RPMI8226 (cell line): ENCODE results near the gene FHL2.

ENCODE experiments used
- DNase-seq: peaks from one replicate; pipeline ENCODE4 v3.0.0-alpha.2; 2015

Gene FHL2

GRCh38 chr2:105421053-105421452, 22.2 kb upstream of the FHL2 start:
- no peak for DNase-seq

- DNase-seq, result no peak
Measured at GRCh38 chr2:105418522-105418921, 19.7 kb upstream of the FHL2 start.

- DNase-seq, result no peak
Measured at GRCh38 chr2:105417857-105418436, 19.1 kb upstream of the FHL2 start.

- no peak for DNase-seq
Measured at GRCh38 chr2:105416156-105416555, 17.3 kb upstream of the FHL2 start.

DNA sequence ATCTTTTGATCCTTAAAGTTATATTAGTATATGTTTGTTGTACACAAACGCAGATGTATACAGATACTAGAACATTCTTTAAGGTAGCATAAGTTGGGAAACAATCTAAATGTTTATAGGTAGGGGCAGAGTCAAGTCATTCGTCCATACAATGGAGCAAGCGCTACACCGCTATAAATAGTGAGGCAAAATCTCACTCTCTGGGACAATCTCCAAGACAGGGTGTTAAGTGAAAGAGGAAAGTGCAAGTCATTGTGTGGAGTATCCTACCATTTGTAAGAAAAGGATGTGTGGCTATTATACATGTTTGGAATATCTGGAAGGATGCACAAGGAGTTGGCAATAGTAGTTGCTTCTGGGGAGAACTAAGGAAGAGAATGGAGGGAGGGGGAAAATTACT, 16.2 kb upstream of the FHL2 start:
- no peak for DNase-seq

DNA sequence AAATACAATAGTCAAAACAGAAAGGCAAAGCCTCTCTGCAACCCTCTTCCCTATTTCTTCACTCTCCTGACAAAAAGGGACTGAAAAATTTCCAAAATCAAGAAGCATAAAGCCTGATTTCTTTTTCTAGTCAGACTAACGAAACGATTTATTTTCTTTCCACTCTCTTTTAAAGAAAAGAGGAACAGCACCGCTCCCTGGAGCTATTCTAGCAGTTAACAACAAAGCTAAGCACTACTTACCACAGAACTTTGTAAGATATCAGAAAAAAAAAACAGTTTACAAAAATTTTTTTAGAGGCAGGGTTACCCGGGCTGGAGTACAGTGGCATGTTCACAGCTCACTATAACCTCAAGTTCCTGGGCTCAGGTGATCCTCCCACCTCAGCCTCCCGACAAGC, 14.4 kb upstream of the FHL2 start:
- DNase-seq, result no peak

DNA sequence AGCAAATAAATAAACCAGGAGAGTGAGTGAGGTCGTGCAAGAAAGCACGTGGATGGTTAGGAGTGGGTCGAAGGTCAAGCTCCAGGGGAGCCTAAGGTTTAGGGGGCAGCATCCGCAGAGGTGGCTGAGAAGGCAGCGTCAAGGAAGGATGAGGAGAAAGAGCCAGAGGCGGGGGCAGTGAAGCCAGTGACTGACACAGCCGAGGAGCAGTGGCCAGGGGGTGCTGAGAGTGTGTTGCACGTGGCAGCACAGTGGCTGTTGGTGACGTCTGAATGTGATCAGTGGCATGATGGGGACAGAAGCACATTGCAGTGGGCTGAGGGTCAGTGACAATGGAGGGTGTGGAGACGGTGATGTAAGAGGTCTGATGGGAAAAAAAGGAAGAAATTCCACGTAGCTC, 13.7 kb upstream of the FHL2 start:
- DNase-seq, result no peak

- no peak for DNase-seq
Measured at GRCh38 chr2:105411720-105412407, 13.0 kb upstream of the FHL2 start.

DNA sequence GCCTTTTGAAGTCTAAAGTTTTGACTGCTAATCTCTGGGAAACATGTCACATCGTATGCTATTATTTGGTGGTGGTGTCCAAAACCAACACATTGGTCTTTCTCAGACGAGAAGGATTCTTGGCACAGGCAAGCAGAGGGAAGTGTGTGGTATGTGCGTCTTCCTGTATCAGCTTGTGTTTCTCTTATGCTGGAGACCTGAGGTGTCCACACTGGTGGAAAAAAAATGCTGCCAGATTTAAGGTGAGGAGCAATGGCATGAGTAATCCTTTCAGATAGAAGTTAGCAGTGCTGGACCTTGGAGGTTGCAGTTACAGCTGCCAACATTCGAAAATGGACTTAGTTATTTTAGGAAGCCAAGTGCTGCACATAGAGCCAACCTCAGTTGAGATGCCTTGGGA, 11.7 kb upstream of the FHL2 start:
- no peak for DNase-seq

GRCh38 chr2:105409717-105410116, 10.9 kb upstream of the FHL2 start:
- no peak for DNase-seq

GRCh38 chr2:105407946-105408743, 9.3 kb upstream of the FHL2 start:
- no peak for DNase-seq

DNA sequence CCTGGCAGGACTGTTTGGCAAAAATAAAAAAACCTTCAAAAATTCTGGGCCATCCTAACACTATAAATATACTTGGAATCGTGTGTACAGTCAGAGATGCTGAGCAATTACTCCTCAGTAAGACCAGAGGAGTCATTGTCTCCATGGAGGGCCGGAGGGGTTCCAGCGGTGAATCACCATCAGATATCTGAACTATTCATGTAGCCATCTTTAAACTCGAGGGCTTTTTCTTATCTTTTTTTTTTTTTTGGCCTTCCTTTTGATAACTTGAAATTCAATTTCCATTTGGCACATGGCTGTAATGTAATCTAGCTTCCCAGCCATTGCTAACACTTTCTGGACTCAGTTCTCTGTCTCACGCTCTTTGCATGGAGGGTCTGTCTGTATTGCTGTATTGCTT, 7.4 kb upstream of the FHL2 start:
- DNase-seq, result no peak

DNA sequence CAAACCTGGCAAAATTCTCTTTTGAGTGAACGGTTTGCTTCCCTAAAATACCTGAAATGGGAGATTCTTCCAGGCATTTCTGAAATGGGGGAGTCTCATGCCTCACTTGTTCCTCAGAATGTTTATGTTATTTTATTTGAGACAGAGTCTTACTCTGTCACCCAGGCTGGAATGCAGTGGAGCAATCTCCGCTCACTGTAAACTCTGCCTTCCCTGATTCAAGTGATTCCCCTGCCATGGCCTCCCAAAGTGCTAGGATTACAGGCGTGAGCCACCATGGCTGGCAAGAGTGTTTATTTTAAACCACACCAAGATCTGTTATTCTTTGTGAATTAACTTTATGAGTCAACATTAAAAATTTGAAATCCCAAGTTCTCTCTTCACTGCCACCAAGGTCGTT, 6.4 kb upstream of the FHL2 start:
- DNase-seq, result no peak

GRCh38 chr2:105404736-105405135, 5.9 kb upstream of the FHL2 start:
- no peak for DNase-seq

DNA sequence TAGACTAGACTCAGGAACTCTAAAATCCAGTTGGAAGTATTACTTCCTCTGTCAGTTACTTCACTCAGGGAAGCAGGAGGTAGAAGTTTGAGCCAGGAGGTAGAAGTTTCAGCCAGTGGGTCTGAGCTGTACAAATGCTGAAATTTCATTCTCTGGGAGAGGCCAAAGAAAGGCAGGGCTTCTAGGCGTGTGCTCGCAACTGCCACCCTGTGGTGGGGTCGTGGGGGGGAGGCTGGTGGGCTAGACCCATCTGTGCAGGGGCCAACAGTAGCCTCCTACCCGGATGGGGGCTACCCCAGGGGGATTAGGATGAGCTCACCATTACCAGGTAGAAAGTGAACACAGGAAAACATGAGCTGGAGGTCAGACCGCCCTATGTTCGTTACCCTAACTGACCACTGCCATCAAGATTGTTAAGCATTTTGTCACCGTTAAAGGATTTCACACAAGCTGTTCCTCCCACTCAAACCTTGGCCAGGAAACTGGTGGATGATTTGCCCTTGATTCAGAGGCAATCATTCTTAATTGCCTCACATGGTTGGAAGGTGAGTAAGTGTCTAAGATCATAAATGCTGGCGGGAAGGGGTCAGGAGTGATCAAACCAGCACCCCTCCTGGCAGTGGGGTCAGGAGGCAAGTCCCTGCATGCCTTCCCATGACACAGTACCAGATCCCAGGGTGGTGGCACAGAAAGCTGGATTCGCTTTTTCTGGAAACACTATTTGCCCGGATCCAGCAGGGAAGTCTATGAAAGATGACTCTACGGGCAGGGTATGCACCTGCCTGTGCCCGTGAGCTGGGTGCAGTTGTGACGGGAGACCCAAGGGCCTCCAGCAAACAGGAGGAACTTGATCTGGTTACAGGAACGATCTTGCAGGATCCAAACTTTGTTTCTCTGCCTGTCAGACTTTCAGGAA, 5.2 kb upstream of the FHL2 start:
- DNase-seq, result peak; percentile 15

GRCh38 chr2:105403241-105403782, 4.5 kb upstream of the FHL2 start:
- no peak for DNase-seq

DNA sequence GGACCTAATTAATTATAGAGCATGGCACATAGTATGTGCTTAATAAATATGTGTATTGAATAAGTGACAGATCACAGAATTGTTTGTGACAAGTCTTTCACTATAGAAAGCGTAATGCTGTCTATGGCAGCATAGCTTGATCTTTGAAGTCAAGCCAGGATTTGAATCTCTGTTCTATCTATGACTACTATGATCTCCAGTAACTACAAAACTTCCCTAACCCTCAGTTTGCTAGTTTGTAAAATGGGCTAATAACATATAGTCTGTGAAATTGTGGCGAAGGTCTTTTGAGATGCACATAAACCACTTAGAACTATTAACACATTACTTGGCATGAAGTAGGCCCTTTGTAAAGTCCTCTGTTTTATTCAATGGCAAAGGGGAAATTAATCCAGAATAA, 4.0 kb upstream of the FHL2 start:
- no peak for DNase-seq

- DNase-seq, result no peak
Measured at GRCh38 chr2:105401867-105402266, 3.0 kb upstream of the FHL2 start.

GRCh38 chr2:105400138-105400540, 1.3 kb upstream of the FHL2 start:
- DNase-seq, result no peak

- no peak for DNase-seq
Measured at GRCh38 chr2:105399207-105399861, 483 bp upstream of the FHL2 start.

DNA sequence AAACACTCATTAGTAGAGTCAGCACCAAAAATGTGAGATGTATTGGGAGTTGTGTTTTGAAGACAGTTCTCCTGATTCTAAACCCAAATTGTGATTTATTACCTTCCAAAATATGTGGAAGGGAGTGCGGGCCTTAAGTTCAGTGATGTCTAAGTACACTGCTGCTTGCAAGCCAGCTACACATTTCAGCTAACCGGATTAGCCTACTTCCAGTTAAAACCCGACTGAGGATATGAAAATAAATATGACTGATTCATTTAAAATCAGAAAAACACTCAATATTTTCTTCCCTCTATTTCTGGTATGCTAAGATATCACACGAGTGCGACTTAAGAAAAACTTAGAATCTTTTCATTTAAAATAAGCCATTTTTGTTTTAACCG, 907 bp downstream of the FHL2 start:
- no peak for DNase-seq

DNA sequence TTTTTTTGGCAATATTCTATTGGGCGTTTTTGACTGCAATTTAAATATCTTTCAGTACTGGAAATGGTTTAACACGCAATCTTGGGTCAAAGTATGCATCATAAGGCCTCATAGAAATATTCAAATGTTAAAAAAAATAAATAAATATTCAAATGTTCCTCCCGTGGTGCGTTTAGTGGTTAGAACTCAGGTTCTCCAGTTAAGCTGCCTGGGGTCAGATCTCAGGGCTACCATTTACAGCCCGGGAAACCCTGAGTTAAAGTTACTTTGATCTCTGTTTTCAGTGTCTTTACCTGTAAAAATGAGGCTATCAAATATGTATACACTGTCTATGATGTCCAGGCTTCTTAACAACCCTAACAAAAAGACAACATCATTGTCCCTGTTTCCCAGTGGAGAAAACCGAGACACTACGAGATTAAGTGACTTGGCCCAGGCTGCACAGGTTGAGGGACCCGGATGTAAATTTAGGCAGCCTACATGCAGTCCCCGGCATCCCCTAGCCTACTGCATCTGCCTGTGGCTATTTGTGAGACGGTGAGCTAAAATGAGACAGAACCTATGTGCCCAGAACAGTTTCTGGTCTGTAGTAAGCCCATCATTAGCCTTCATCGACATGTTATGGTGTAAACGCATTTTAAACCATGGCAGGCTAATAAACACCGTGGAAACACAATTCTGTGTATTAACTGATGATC, 1.7 kb downstream of the FHL2 start:
- no peak for DNase-seq
